Erythroblast (primary cell): ENCODE measurements around the gene XYLT1.

ENCODE experiments used
- DNase-seq, 2 experiments: peaks; one replicate each; lab custom pipeline; 2025; lab: John Stamatoyannopoulos, UW
- GATA1 ChIP-seq: IDR thresholded peaks from 2 replicates; pipeline ENCODE4 v1.6.1; 2011; ENCODE audit warnings: low read depth, mild to moderate bottlenecking, control low read depth, low read length, moderate library complexity
- POLR2A ChIP-seq: IDR thresholded peaks from 2 replicates; pipeline ENCODE4 v1.6.1; 2011; ENCODE audit warnings: mild to moderate bottlenecking, low read length

The XYLT1 gene

DNA sequence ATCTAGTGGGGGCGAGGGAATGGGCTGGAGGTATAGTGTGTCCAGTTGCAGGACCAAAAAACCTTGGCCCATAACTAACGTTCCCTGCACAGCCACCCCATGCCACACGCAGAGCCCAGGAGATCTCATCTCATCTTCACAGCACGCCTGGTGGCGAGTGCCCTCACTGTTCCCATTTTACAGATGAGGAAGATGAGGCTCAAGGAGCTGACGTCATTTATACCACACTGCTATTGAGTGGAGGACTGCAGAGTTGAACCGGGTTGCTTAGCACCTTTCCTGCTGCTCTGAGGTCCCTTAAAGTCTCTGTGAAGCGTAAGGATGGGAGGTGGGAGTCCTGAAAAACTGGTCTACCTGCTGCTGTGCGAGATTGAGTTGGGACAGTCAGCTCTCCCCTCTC is 172.5 kb downstream of the XYLT1 start:
- no peak for TF ChIP-seq POLR2A
- TF ChIP-seq GATA1: no peak
- no peak for DNase-seq

DNA sequence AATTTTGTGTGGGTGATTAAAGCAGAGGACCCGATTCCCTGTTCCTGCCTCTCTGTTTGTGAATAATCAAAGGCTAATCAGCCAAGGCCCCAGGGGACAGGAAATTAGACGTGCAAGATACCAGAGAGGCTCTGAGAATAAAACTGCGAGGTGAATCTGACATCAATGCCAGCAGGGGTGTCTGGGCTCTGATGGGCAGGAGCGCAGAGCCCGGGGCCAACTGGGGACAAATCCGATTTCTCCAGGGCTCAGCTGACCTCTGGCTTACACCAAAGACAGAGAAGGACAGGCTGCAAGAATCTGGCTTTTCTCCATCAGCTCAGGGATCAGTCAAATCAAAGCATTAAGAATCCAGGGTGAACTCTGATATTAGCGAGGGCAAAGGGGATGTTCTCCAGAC is 174.3 kb downstream of the XYLT1 start:
- no peak for DNase-seq
- TF ChIP-seq POLR2A: no peak
- TF ChIP-seq GATA1: no peak

DNA sequence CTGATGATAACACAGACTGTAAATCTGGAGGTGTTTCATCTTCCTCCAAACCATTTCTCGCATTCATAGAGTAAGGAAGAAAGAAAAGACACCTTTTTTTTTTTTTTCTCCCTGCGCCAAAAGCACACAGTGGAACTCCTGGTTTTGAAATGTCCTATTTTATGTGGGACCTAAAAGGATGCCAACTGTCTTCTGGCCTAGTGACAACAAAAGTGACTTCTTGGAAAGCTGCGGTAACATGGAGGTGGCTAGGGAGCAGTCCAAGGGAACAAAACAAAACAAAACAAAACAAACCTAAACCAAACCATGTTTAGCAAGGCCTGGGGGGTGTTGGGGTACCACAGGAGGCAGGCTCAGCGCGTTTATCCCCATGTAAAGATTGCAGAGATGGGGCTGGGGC is 174.8 kb downstream of the XYLT1 start:
- no peak for TF ChIP-seq POLR2A
- no peak for TF ChIP-seq GATA1
- no peak for DNase-seq

DNA sequence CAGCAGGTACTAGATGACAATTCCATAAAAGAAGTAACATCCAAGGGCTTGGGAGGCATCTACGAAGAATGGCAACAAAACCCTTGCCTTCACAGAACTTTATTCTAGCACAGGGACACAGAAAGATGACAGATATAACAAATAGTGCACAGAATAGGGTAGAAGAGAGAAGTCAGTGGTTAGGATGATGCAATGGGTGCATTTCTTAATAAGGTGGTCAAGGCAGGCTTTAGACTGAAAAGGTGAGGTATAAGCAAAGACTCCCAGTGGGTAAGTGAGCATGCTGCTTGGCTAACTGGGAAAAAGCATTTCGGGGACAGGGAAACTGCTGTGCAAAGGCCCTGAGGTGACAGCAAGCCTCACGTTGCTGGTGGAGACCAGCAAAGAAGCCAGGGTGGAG is 175.9 kb downstream of the XYLT1 start:
- DNase-seq: no peak
- TF ChIP-seq POLR2A (no peak), GATA1 (no peak)

DNA sequence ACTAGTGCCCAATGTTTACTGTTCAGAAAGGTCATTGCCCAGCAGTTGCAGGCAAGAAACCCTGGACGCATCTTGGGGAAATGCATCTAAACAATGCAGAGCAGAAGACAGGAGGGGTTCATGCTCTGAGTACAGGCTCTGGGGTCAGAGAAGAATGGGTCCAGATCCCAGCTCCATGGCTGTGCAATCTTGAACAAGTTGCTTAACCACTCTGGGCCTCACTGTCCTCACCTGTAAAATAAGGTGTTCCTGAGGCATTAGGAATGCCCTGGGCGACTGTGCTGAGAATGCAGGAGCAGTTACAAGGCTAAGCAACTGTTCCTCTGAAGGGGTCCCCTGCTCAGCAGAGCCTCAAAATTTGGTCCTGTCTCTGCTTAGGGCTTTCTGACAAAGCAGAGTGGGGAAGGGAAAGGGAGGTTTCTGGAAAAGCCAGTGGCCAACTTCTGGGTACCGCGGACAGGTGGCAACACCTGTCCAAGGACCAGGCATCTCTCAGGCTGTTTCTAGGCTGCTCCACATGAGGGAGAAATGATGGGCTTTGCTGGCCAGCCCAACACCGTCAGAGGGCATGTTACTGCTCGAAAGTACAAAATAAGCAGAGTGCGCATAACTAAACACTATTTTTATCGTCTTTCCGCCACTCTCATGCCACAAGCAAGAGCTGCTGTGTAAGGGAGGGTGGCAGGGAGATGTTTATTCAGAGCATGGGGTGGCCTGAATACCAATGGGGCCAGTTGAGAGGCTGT is 176.8 kb downstream of the XYLT1 start:
- no peak for DNase-seq
- TF ChIP-seq GATA1 (no peak), POLR2A (no peak)

DNA sequence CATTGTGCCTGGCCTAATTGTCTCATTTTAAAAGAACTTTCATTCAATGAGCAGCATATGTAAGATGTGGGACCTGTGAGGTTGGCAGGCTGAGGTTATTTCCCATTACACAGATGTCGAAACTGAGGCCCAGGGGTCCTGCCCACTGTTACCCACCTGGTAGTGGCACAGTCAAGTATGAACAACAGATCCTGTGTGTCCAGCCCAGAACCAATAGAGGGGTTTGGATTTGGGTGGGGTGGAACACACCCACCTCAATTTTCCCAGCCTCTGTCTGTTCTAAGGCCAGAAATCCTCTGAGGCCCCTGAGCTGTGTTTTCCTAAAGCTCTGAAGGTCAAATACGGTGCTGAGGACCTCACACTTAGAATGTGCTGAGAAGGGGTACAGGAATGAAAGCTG is 179.5 kb downstream of the XYLT1 start:
- DNase-seq: no peak
- TF ChIP-seq GATA1: no peak
- TF ChIP-seq POLR2A: no peak

DNA sequence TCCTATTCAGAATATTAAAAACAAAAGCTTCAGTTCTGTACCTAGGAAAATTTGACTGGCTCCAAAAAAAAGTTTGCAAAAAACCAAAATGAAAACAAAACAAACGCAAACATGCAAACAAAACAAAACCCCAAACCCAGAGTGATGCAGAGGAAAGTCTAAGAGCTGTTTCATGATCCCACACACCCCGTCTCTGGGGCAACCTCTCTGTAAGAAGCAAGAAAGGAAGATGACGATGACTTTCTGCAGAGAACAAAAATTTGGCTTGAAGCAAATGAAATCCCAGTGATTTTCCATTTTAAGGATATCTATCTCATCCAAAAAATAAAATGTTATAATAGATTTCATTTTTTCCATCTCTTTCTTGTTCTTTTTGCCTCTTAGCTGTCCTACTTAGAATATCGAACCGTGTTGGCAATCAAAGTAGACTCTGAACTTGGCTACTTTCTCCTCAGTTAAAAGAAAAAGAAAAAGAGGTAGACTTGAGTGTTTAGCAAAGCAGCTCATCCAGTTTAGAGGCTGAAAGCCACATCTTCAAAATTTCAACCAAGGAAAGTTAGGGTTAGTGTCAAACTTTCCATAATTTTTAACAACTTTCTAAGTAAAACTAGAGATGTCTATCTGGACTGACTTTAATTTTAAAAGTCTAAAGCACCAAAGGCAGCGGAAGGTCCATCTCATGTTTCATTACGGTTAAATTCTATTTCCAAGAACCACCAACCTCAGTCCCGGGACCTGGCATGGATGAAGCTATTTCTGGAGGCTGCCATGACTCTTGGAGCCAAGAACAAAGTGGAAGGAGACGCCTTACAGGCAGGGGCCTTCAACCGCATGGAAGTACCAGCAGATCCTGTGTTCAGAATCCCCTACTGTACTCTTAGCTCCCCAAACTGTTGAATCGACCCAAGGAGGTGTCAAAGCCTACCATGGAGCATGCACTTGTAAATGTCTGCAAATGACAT is 180.8 kb downstream of the XYLT1 start:
- no peak for DNase-seq
- TF ChIP-seq GATA1 (no peak), POLR2A (no peak)

DNA sequence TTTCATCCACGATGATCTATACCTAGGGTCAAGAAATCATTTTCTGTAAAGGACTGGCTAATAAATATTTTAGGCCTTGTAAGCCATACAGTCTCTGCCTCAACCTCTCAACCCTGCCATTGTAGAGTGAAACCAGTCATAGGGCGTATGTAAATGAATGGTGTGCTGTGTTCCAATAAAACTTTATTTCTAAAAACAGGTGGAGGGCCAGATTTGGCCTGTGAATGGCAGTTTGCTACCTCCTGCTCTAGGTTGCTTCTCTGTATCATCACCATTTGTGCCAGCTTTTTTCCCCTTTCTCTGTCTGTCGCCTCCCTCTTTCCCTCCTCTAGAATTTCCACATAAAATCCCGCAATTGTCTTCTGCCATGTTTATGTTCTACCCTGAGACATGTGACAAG is 181.7 kb downstream of the XYLT1 start:
- DNase-seq: no peak
- TF ChIP-seq GATA1: no peak
- no peak for TF ChIP-seq POLR2A

DNA sequence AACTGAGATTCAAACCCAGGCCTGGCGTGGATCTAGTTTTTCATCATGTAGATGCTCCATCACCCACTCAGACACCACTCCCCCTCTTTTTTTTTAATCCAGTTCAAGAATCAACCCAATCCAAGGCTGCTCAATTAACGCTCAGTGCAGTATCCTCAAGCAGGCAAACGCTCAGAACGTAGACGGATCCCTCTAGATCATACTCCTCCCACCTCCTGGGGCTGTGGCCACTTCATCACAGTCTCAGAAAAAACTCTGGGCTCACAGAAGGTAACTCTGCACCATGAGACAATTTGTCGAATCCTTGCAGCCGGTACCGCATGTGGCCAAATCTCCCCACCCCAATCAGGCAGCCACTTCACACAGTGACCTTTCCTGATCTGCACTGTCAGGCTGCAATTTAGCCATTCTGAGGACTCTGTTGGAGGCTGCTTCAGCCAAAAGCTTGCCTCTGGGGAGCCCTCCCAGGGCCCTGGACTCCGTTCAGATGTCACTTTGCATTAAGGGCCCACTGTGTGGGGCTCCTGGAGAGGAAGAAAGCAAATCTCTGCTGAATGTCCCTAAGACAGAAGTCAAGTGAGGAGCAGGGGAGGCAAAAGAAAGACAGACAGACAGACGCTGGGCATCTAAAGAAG is 183.5 kb downstream of the XYLT1 start:
- TF ChIP-seq POLR2A (no peak), GATA1 (no peak)
- no peak for DNase-seq

DNA sequence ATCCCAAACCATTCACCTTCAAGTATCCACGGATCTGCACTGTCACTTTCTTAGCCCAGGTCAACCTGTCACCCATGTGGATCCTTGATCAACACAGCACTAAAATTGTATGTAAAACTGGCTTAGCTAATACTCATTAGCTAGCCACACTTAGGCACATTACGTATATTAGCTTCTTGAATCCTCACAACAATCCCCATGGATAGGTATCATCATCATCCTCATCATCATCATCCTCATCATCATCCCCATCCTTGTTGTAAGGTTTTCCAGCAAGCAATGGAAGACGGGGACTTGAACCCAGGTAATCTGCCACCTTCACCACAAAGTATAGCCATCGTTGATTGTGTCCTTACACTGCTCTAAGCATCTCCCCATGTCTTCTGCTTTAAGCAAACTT is 184.3 kb downstream of the XYLT1 start:
- TF ChIP-seq POLR2A (no peak), GATA1 (no peak)
- DNase-seq: no peak

DNA sequence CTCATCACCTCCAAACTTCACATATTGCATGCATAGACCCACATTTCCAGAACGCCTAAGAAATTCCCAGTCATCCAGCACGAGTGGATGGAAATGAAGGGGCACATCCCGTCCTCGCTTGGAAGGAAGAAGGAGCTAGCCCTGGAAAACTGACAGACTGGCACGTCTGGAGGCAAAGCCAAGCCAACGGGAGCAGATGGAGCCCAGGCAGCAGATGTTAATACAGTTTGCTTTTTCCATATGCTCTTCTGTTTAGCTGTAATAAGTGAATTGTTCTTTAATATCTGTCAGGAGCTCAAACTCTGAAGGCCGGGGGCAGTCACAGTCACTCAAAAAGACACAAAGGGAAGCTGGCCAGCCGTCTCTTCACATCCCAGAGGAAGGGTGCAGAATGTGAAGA is 187.7 kb downstream of the XYLT1 start:
- no peak for DNase-seq
- no peak for TF ChIP-seq POLR2A
- no peak for TF ChIP-seq GATA1

DNA sequence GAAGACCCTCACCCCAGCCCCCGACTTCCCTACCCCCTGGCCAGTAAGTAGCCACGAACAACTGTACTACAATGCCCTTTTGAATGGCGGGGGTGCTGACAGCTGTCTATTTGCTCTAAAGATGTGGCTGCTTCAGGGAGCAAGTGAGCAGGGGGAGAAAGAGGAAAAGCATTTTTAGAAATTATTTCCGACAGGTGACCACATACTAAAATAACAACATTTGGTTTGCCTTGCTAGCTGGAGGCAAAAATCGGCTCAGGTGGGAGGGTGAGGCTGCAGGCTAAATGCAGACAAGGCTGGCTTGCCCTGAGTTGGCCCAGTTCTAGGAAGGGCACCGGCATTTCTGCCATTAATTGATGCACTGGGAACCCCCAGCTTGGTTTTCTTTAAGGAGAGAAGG is 188.5 kb downstream of the XYLT1 start:
- no peak for DNase-seq
- TF ChIP-seq POLR2A: no peak
- no peak for TF ChIP-seq GATA1

DNA sequence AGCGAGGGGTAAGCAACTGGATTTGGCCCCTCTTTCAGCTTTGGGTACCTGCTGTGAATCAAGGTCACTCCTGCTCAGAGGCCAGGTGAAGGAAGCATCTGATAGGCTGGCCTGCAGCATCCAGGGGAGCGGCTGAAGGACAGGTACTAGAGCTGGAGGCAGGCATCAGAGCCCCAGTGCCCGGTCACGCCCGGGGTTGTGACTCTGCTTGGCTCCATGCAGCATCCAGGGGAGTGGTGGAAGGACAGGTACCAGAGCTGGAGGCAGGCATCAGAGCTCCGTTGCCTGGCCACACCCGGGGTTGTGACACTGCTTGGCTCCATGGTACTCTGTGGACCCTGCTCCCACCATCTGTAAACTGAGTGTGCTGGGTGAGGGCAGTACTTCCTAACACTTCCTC is 189.7 kb downstream of the XYLT1 start:
- no peak for TF ChIP-seq GATA1
- TF ChIP-seq POLR2A: no peak
- DNase-seq: no peak

DNA sequence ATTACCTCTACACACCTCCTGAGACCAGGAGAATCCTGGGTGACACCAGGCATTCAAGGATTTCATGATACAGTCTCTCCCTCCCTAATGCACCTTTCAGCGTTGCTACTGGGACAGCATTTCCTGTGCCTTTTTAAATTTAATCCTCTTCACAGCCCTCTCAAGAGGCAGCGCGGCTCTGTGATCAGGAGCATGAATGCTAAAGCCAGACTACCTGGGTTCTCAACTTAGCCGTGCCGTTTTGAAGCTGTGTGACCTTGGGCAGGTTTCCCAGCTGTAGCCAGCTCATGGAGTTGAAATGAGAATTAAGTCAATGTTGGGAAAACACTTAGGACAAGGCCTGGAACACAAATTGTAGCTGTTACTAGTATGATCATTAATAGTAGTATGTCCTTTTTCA is 191.8 kb downstream of the XYLT1 start:
- no peak for DNase-seq
- TF ChIP-seq POLR2A (no peak), GATA1 (no peak)
